PC-9 (cell line): ENCODE data around the gene PLAAT4.
A peak's percentile ranks its signal among the peaks of the same experiment; 100 is the strongest.

Experiments used
- CTCF ChIP-seq: fragments of 200-600 bp; sonication (generic); conservative IDR thresholded peaks from 2 replicates; pipeline ENCODE4 v1.6.1; 2017; ENCODE audit warnings: mixed run types, antibody characterized with exemption, mild to moderate bottlenecking, moderate library complexity
- EZH2 ChIP-seq: fragments of 200-600 bp; sonication (generic); IDR thresholded peaks from 2 replicates; pipeline ENCODE4 v1.8.0; 2017; ENCODE audit warnings: antibody characterized with exemption, low read depth

DNA sequence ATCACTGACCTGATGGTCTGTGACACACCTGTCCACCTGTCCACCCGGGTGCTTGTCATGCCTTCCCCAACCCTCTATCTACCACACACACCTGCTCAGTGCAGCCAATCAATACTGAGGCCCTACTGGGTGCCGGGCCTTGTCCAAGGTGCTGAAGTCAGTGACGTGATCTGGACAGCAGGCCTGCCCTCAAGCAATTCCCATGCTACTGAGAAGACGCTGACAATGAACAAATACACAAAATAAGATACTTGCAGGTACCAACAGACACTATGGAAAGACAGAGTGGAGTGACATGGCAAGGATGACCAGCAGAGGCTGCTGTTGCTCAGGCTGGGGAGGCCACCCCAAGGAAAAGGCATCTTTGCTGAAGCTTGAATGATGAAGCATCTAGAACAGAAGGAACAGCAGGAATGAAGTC, 56.4 kb downstream of the PLAAT4 start:
- TF ChIP-seq EZH2 (no peak), CTCF (peak; percentile 84)
